ENCODE results near the gene RHOV. TPM values are rescaled to one million over a fixed set of nuclear protein-coding genes. Genes with fewer than 3 reads are reported as not detected.

RHOV gene
- total RNA-seq, 1 donor from 2014 or later, result not detected

DNA sequence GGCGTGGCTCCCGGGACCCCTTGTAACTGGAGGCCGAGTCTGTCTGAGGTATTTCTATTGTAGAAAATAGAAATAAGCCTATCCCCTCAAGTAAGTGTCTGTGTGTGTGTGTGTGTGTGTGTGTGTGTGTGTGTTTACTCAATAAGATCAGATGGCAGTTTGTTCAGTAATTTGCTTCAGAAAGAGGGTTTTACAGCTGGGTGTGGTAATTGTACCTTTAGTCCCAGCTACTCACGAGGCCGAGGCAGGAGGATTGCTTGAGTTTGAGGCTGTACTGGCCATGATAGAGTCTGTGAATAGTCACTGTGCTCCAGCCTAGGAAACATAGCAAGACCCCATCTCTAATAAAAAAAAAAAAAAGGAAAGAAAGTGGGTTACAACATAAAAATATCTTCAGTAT lies 21.5 kb downstream of the RHOV start:
- TF ChIP-seq, protein P1, sequence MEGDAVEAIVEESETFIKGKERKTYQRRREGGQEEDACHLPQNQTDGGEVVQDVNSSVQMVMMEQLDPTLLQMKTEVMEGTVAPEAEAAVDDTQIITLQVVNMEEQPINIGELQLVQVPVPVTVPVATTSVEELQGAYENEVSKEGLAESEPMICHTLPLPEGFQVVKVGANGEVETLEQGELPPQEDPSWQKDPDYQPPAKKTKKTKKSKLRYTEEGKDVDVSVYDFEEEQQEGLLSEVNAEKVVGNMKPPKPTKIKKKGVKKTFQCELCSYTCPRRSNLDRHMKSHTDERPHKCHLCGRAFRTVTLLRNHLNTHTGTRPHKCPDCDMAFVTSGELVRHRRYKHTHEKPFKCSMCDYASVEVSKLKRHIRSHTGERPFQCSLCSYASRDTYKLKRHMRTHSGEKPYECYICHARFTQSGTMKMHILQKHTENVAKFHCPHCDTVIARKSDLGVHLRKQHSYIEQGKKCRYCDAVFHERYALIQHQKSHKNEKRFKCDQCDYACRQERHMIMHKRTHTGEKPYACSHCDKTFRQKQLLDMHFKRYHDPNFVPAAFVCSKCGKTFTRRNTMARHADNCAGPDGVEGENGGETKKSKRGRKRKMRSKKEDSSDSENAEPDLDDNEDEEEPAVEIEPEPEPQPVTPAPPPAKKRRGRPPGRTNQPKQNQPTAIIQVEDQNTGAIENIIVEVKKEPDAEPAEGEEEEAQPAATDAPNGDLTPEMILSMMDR (IDR thresholded peaks at IDR 0.05), result no peak
- H3K27ac ChIP-seq, result no peak overlapping the region
- no peaks in the 10 kb centered on the region for H3K9me3 ChIP-seq
- no peak for ATAC-seq
- intact Hi-C loops (cut with DNase I), result no loop called here
- peaks cover 34% of the 10 kb centered on the region for H3K36me3 ChIP-seq
- no peak for DNase-seq
- H3K4me1 ChIP-seq, result peaks cover 8% of the 10 kb centered on the region
- no peak overlapping the region for H3K4me3 ChIP-seq
- H3K27me3 ChIP-seq, result no peaks in the 10 kb centered on the region

DNA sequence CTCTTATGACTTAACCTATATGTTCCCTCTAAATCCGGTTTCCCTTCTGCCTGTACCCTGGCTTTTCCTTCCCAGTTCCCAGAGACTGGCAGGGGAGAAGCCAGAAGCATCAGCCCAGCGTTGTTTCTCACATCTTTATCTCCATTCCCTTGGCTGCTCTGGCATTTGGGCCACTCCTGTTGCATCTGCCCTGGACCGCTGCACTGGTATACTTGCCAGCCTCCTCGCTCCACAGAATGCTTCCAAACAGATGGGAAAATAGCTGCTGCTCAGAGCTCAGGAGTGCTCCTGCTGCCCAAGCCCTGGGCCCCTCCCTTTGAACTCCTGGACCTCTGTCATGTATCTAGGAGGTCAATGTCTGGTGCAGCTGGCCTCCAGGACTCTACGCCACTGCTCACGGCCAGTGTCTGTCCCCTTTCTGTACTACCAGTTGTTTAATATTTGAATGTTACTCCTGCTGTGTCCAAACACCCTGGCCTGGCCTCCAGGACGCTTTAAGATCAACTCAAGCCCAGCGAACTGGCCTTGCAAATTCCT lies 23.4 kb downstream of the RHOV start:
- Histone ChIP-seq H3K4me3 (no peak overlapping the region), H3K36me3 (peaks cover 26% of the 10 kb centered on the region), H3K27me3 (no peaks in the 10 kb centered on the region), H3K4me1 (peaks cover 23% of the 10 kb centered on the region), H3K27ac (no peak overlapping the region), H3K9me3 (no peaks in the 10 kb centered on the region)
- no peak for ATAC-seq
- DNase-seq, result no peak
- intact Hi-C loops (cut with DNase I), result no loop called here
- TF ChIP-seq, protein P1 (IDR thresholded peaks at IDR 0.05), result no peak

DNA sequence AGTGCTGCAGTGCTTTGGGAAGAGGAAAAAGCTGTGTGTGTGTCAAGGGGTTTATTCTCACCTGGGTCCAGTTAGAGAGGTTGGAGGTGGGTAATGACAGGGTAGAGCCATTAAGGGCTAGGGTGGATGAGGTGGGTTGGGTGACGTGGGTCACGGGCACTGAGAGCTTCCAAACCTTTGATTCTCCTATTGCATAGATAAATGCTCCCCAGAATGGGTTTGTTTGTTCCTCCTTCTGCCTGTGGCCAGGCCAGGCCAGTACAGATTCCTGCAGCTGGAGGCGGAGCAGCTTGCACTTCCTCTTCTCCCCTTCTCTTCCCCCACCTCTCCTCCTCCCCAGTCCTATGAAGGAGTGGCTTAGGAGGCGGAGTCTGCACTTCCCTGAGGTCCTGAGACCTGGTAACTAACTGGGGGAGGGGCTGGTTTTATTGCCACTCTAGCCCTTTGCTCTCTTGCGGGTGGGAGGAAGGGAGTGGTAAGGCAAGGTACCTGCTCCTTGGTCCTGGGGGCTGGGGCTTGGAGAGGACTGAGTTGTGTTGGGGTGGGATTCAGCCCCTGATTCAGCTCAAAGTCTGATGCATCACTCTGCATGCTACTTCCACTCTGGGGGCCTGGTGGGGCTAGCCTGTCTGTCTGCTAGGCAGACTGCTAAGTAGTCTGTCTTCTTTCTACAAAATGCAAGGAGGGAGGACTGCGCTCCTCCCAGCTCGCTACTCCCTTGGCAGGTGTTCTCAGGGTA lies 26.6 kb downstream of the RHOV start:
- H3K27ac ChIP-seq, result peak overlapping the region; percentile 83
- no peaks in the 10 kb centered on the region for H3K9me3 ChIP-seq
- peak; percentile 85 for ATAC-seq
- peak overlapping the region; percentile 70 for H3K4me3 ChIP-seq
- peak; percentile 87 for DNase-seq
- TF ChIP-seq, protein P1 (IDR thresholded peaks at IDR 0.05), result no peak
- H3K27me3 ChIP-seq, result peaks cover 6% of the 10 kb centered on the region
- H3K36me3 ChIP-seq, result no peaks in the 10 kb centered on the region
- peaks cover 31% of the 10 kb centered on the region for H3K4me1 ChIP-seq
- intact Hi-C loops (cut with DNase I), result no loop called here

DNA sequence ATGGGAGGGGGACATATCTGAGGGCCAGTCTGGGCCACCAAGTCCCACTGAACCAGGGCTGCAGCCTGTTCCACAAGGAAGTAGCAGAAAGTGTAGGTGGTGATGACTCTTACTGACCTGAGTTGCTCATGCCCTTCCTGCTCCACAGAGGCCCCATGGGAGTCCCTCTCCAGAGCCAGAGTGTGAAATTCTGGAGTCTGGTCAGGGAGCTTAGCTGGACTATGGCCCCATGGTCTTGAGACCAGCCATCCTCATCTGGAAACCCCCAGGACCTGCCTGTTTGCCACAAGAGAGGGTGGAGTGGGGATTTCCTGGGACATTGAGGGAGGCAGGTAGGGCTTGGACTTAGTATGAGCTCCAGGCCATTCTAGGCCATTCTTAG lies 27.2 kb downstream of the RHOV start:
- H3K4me1 ChIP-seq, result peaks cover 31% of the 10 kb centered on the region
- ATAC-seq (no peak), DNase-seq (no peak)
- H3K9me3 ChIP-seq, result no peaks in the 10 kb centered on the region
- H3K27me3 ChIP-seq, result peaks cover 6% of the 10 kb centered on the region
- TF ChIP-seq, protein P1 (IDR thresholded peaks at IDR 0.05), result no peak
- peak overlapping the region; percentile 83 for H3K27ac ChIP-seq
- peak overlapping the region; percentile 70 for H3K4me3 ChIP-seq
- no peaks in the 10 kb centered on the region for H3K36me3 ChIP-seq
- intact Hi-C loops (cut with DNase I), result no loop called here

DNA sequence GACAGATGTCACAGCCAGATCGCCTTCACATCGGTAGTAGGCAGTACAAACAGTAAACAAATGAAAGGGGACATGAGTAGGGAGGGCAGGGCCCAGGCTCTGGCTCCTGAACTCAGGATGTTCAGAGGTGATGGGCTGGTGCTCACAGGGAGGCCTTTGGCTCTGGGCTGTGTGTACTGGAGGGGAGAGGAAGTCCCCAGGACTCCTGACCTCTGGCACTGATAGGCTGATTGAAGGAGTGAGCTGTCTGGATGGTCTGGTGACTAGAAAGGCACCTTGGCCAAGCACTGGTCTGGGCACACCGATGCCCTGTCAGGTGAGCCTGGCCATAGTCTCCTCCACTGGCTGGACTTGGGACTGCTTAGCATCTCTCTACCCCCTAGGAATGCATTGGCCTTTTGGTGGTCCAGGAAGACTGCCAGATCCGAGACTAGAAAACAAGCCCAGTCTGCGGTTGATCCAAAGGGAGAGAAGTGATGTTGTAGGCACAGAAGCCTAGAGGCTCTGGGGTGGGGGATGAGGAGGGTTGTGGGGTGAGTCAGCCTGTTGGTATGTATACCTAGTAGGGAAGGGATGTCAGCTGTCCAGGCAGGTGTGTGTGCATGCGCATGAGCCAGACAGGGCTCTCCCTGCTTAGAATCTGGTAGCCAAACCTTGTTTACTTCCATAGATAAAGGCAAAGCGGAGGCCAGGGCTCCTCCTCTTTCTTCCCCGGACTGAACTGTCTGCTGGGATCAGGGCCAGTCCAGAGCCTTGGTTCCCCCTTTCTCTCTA lies 28.3 kb downstream of the RHOV start:
- intact Hi-C loops (cut with DNase I), result no loop called here
- Histone ChIP-seq H3K4me3 (peak overlapping the region; percentile 70), H3K4me1 (peaks cover 31% of the 10 kb centered on the region), H3K36me3 (no peaks in the 10 kb centered on the region), H3K27ac (peak overlapping the region; percentile 83), H3K9me3 (no peaks in the 10 kb centered on the region), H3K27me3 (peaks cover 6% of the 10 kb centered on the region)
- ATAC-seq (peak; percentile 76), DNase-seq (peak; percentile 81)
- TF ChIP-seq, protein P1 (IDR thresholded peaks at IDR 0.05), result no peak

Data from upper lobe of right lung (tissue), 1 donor.